Right cardiac atrium (tissue), 5 donors: ENCODE measurements around the gene KEAP1. TPM values are rescaled to one million over a fixed set of nuclear protein-coding genes. Genes with fewer than 3 reads are reported as not detected.

Experiments
- ATAC-seq, 2 donors: fragments of 200-7000 bp; cut with Tn5 transposase; one replicate each; pipeline versions ENCODE4 v1.8.0 to v1.9.1; 2020; ENCODE audit warnings: moderate library complexity in 2 of 2, mild to moderate bottlenecking in 1 of 2
- DNase-seq, 3 donors: peaks; one replicate each; pipeline ENCODE4 v3.0.0-alpha.2; 2020
- H3K27ac ChIP-seq: one replicate; pipeline ENCODE4 v1.5.1; 2013; ENCODE audit warnings: mild to moderate bottlenecking, low read length, control low read depth, moderate library complexity
- H3K27me3 ChIP-seq: one replicate; pipeline ENCODE4 v1.6.1; 2013; ENCODE audit not compliant: control insufficient read depth, insufficient read depth
- H3K4me1 ChIP-seq: one replicate; pipeline ENCODE4 v1.6.1; 2013; ENCODE audit warnings: low read length; ENCODE audit not compliant: control insufficient read depth, insufficient read depth
- H3K4me3 ChIP-seq: one replicate; pipeline ENCODE4 v1.5.1; 2013; ENCODE audit warnings: low read length, control low read depth
- H3K9me3 ChIP-seq: one replicate; pipeline ENCODE4 v1.6.1; 2013; ENCODE audit warnings: low read length; ENCODE audit not compliant: control insufficient read depth
- WGBS: extraction: QIAGEN DNeasy Blood & Tissue Kit; methylation state at CpG from one replicate; pipeline ENCODE4 v1.1.7; 2013; 5-methylcytosine and 5-hydroxymethylcytosine counted together
- intact Hi-C, 4 donors: fragments of 100-400 bp; cut with DNase I; formaldehyde crosslinking; loops; one replicate each; pipeline versions ENCODE4 v1.11.0 to v1.14.0; 2022 to 2023
- polyA plus RNA-seq: library from polyadenylated mRNA; stranded (reverse); fragments of 200-250 nt; gene quantifications from one replicate; pipeline ENCODE4 v1.2.3, GENCODE V29; 2013
- total RNA-seq, 4 donors: library from RNA; stranded (reverse); fragmentation: NEBNext Ultra II Directional; extraction: Animal tissue kit (Norgen Biotek cat#: 25700); gene quantifications; one replicate each; pipeline ENCODE4 v1.2.1, GENCODE V29; 2021
- donor health status: healthy with polysubstance abuse.
- donor health status: DM: no; HTN: yes; CAD: no.
- donor health status: DM: no; HTN: no; CAD: no.
- donor health status: DM: no; HTN: yes; CAD: no; lungs with severe emphysema.
- donor health status: DM: yes; HTN: yes; CAD: no.

Gene KEAP1
- total and polyA plus RNA-seq, 5 donors = 48.0 to 74.6 (median 62.1) TPM

- Histone ChIP-seq H3K9me3 (no peaks in the 10 kb centered on the region), H3K27ac (no peak overlapping the region), H3K27me3 (no peaks in the 10 kb centered on the region), H3K4me3 (no peak overlapping the region), H3K4me1 (no peaks in the 10 kb centered on the region)
- ATAC-seq (no peak), DNase-seq (no peak)
- intact Hi-C loops = no loop called here
- 88% methylated on average over 7 of the region's 7 CpGs for WGBS
These were observed 22.5 kb upstream of the KEAP1 start for GRCh38 chr19:10525636-10526035.

- H3K27me3 ChIP-seq = no peaks in the 10 kb centered on the region
- no peaks in the 10 kb centered on the region for H3K9me3 ChIP-seq
- intact Hi-C loops = no loop called here
- DNase-seq (no peak), ATAC-seq (no peak)
- no peaks in the 10 kb centered on the region for H3K4me1 ChIP-seq
- no peak overlapping the region for H3K4me3 ChIP-seq
- H3K27ac ChIP-seq = no peak overlapping the region
- 80% methylated on average over 3 of the region's 3 CpGs for WGBS
These were observed 20.0 kb upstream of the KEAP1 start for GRCh38 chr19:10523135-10523636.

GRCh38 chr19:10521461-10522171, 18.5 kb upstream of the KEAP1 start:
- intact Hi-C loops = no loop called here
- H3K9me3 ChIP-seq = no peaks in the 10 kb centered on the region
- H3K4me1 ChIP-seq = no peaks in the 10 kb centered on the region
- H3K4me3 ChIP-seq = no peak overlapping the region
- no peaks in the 10 kb centered on the region for H3K27me3 ChIP-seq
- WGBS = 72% methylated on average over 13 of the region's 13 CpGs
- H3K27ac ChIP-seq = no peak overlapping the region
- ATAC-seq (no peak), DNase-seq (no peak)

GRCh38 chr19:10520652-10521318, 17.6 kb upstream of the KEAP1 start:
- Histone ChIP-seq H3K27me3 (no peaks in the 10 kb centered on the region), H3K9me3 (no peaks in the 10 kb centered on the region), H3K4me1 (no peaks in the 10 kb centered on the region), H3K4me3 (no peak overlapping the region), H3K27ac (no peak overlapping the region)
- intact Hi-C loops = no loop called here
- no peak for DNase-seq
- ATAC-seq = no peak
- 84% methylated on average over 15 of the region's 15 CpGs for WGBS

GRCh38 chr19:10519421-10519820, 16.3 kb upstream of the KEAP1 start:
- no peak for ATAC-seq
- WGBS = 72% methylated on average over 7 of the region's 7 CpGs
- H3K4me1 ChIP-seq = no peaks in the 10 kb centered on the region
- no peak overlapping the region for H3K4me3 ChIP-seq
- no peaks in the 10 kb centered on the region for H3K27me3 ChIP-seq
- intact Hi-C loops = no loop called here
- H3K9me3 ChIP-seq = no peaks in the 10 kb centered on the region
- DNase-seq = no peak
- no peak overlapping the region for H3K27ac ChIP-seq

GRCh38 chr19:10518444-10519361, 15.5 kb upstream of the KEAP1 start:
- Histone ChIP-seq H3K9me3 (no peaks in the 10 kb centered on the region), H3K4me1 (no peaks in the 10 kb centered on the region), H3K4me3 (no peak overlapping the region), H3K27ac (no peak overlapping the region), H3K27me3 (no peaks in the 10 kb centered on the region)
- no peak for ATAC-seq
- DNase-seq = peak in 1 of 3 donors; percentile 24
- intact Hi-C loops = no loop called here
- 13% methylated on average over 33 of the region's 33 CpGs for WGBS

GRCh38 chr19:10517760-10518443, 14.7 kb upstream of the KEAP1 start:
- Histone ChIP-seq H3K4me3 (no peak overlapping the region), H3K27ac (no peak overlapping the region), H3K9me3 (no peaks in the 10 kb centered on the region), H3K4me1 (no peaks in the 10 kb centered on the region), H3K27me3 (no peaks in the 10 kb centered on the region)
- DNase-seq (peak in 2 of 3 donors; percentile 17 to 66), ATAC-seq (peak; percentile 42 to 63)
- intact Hi-C loops = no loop called here
- under 1% methylated on average over 27 of the region's 27 CpGs for WGBS

- no peaks in the 10 kb centered on the region for H3K9me3 ChIP-seq
- peak; percentile 31 to 72 (median 64) for DNase-seq
- under 1% methylated on average over 39 of the region's 39 CpGs for WGBS
These were observed 14.2 kb upstream of the KEAP1 start, which contains the start of gene S1PR5 for GRCh38 chr19:10517361-10517759. TSS of gene S1PR5 (minus strand) at chr19:10517447. CDS start at chr19:10515011, 2,436 bp downstream.

GRCh38 chr19:10516671-10517286, 13.6 kb upstream of the KEAP1 start:
- Histone ChIP-seq H3K9me3 (no peaks in the 10 kb centered on the region), H3K27me3 (no peaks in the 10 kb centered on the region), H3K4me3 (peak overlapping the region; percentile 30), H3K27ac (no peak overlapping the region), H3K4me1 (no peaks in the 10 kb centered on the region)
- no peak for DNase-seq
- intact Hi-C loops = no loop called here
- no peak for ATAC-seq
- WGBS = 44% methylated on average over 10 of the region's 10 CpGs

More at GRCh38 chr19:10517361-10517759, 14.2 kb upstream of the KEAP1 start, which contains the start of gene S1PR5:
- Histone ChIP-seq H3K4me1 (no peaks in the 10 kb centered on the region), H3K4me3 (peak within 1 kb of the TSS; percentile 30), H3K27ac (no peak within 1 kb of the TSS), H3K27me3 (no peaks in the 10 kb centered on the region)
- intact Hi-C loops = no loop called here
- peak; percentile 50 to 56 for ATAC-seq

- no peak for ATAC-seq
- no peak overlapping the region for H3K27ac ChIP-seq
- no peak for DNase-seq
- WGBS = 96% methylated on average over 5 of the region's 5 CpGs
- H3K9me3 ChIP-seq = no peaks in the 10 kb centered on the region
- no peaks in the 10 kb centered on the region for H3K4me1 ChIP-seq
- H3K27me3 ChIP-seq = no peaks in the 10 kb centered on the region
- no peak overlapping the region for H3K4me3 ChIP-seq
- intact Hi-C loops = no loop called here
These were observed 12.9 kb upstream of the KEAP1 start for GRCh38 chr19:10516064-10516385.
